Measurements from ENCODE around the gene ZNF648. TPM values are rescaled to one million over a fixed set of nuclear protein-coding genes. Genes with fewer than 3 reads are reported as not detected.
"Not testable (repeated sequence)": the region's sequence is repeated elsewhere in the genome, so short reads cannot be mapped to it uniquely, and the experiment has no call there.

Gene ZNF648
- total and polyA plus RNA-seq, 8 donors, result 0.06 to 0.18 (median 0.09) TPM; not detected in 1

DNA sequence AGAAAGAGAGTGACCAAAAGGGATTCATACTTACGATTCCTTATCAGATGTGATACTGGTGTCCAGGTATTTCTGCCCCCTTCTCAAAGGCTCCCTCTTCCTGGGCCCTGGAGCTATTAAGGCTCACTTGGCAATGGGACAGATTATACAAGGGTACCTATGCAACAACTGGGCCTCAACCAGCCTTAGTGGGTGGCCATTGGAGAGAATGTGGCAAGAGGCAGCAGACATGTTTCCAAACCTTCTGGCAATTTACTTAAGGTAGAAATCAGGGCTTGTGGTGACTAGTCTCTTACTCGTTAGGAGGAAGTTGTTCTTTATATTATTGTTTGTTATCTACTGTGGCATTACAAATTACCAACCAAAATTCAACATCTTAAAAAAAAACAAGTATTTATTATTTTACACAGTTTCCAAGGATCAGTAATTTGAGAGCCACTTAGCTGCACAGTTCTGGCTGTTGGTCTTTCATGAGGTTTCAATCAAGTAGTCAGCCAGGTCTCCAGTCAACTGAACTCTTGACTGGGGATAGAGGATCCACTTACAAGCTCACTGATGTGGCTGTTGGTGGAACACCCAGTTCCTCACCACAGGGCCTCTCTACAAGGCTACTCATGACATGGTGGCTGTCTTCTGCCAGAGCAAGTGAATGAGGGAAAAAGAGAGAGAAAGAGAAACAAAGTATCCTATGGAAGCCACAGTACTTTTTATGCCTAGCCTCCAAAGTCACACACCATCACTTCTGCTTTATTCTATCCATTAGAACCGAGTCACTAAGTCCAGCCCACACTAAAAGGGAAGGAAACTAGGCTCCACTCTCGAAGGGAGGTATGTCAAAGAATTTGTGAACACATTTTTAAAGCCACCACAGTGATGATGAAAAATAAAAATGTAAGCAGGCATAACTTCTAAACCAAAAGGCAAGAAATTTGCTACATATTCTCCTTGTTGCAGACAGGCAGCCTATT is 10.7 kb downstream of the ZNF648 start:
- Histone ChIP-seq H3K27ac (no peak overlapping the region), H3K27me3 (no peaks in the 10 kb centered on the region), H3K4me3 (no peak overlapping the region), H3K36me3 (no peaks in the 10 kb centered on the region), H3K9me3 (peaks cover 0 to 10% of the 10 kb centered on the region in 2 donors), H3K4me1 (no peaks in the 10 kb centered on the region)
- ATAC-seq (peak; percentile 24), DNase-seq (no peak)
- intact Hi-C loops (cut with DNase I), result no loop called here
- TF ChIP-seq, protein P1, sequence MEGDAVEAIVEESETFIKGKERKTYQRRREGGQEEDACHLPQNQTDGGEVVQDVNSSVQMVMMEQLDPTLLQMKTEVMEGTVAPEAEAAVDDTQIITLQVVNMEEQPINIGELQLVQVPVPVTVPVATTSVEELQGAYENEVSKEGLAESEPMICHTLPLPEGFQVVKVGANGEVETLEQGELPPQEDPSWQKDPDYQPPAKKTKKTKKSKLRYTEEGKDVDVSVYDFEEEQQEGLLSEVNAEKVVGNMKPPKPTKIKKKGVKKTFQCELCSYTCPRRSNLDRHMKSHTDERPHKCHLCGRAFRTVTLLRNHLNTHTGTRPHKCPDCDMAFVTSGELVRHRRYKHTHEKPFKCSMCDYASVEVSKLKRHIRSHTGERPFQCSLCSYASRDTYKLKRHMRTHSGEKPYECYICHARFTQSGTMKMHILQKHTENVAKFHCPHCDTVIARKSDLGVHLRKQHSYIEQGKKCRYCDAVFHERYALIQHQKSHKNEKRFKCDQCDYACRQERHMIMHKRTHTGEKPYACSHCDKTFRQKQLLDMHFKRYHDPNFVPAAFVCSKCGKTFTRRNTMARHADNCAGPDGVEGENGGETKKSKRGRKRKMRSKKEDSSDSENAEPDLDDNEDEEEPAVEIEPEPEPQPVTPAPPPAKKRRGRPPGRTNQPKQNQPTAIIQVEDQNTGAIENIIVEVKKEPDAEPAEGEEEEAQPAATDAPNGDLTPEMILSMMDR (IDR thresholded peaks at IDR 0.05), result no peak

DNA sequence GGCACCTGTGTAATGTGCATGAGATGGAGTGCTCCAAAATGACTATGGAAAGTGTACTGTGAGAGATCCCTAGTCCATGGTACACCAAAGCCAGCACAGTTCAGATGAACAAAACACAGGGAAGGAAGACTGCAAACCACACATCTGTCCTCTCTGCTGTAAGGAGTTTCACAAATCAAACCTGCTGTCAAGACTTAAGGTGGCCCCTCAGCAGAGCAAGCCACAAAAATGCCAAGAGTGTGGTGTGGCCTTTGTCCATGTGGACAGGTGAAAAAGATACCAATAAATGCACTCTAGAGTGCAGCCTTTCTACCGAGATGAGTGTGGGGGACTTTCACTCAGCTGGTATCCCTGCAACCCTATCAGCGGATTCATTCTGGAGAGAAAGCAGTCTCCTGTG is 12.9 kb downstream of the ZNF648 start:
- ATAC-seq (no peak), DNase-seq (no peak)
- Histone ChIP-seq H3K9me3 (peaks cover 0 to 24% of the 10 kb centered on the region in 2 donors), H3K27me3 (no peaks in the 10 kb centered on the region), H3K4me3 (no peak overlapping the region), H3K27ac (no peak overlapping the region), H3K36me3 (no peaks in the 10 kb centered on the region), H3K4me1 (no peaks in the 10 kb centered on the region)
- TF ChIP-seq, protein P1 (IDR thresholded peaks at IDR 0.05), result no peak
- intact Hi-C loops (cut with DNase I), result no loop called here

DNA sequence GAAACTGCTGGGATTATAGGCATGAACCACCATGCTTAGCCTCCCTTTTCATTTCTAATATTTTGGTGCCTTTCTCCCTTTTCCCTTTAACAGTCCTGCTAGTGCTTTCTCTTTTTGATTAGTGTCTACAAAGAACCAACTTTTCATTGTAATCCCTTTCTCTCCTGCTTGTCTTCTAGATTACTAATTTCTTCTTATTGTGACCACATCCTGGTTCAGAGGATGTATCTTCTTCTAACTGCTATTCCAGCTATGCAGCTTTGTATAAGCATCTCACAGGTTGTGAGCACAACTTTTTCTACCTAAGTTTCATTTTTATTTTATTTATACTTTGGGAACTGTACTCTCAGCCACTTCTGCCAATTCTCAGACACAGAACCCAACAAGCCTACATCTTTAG is 14.7 kb downstream of the ZNF648 start:
- peaks cover 0 to 24% of the 10 kb centered on the region in 2 donors for H3K9me3 ChIP-seq
- DNase-seq, result no peak
- no peak for ATAC-seq
- H3K27me3 ChIP-seq, result no peaks in the 10 kb centered on the region
- H3K4me1 ChIP-seq, result no peaks in the 10 kb centered on the region
- no peaks in the 10 kb centered on the region for H3K36me3 ChIP-seq
- TF ChIP-seq, protein P1 (IDR thresholded peaks at IDR 0.05), result no peak
- no peak overlapping the region for H3K27ac ChIP-seq
- no peak overlapping the region for H3K4me3 ChIP-seq
- intact Hi-C loops (cut with DNase I), result no loop called here

DNA sequence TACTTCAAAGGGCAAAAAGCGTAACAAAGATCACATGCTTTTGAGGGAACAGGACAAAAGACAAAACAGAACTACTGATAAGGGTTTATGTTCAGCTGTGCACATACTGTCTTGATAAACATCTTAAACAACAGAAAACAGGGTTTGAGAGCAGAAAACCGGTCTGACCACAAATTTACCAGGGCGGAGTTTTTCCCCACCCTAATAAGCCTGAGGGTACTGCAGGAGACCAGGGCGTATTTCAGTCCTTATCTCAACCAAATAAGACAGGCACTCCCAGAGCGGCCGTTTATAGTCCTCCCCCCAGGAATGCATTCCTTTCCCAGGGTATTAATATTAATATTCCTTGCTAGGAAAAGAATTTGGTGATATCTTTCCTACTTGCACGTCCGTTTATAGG is 16.0 kb downstream of the ZNF648 start:
- DNase-seq, result not testable (repeated sequence)

DNA sequence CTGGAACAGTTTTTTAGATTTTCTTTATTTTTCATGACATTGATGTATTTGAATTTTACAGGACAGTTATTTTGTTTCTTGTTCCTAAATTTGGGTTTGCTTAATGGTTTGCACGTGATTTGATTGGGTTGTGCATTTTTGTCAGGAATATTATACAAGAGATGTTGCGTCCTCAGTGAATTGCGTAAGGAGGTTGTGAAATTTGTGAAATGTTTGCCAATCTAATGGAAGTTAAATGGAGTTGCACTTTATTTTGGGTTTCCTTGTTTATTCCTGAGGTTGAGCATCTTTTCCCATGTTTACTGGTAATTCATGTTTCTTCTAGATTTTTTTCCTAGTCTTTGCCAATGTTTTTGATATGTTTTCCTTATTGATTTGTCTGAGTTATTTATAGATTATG is 19.9 kb downstream of the ZNF648 start:
- ATAC-seq (no peak), DNase-seq (peak in 2 of 4 donors; percentile 28 to 41)
- H3K27ac ChIP-seq, result no peak overlapping the region
- H3K9me3 ChIP-seq, result peaks cover 0 to 59% of the 10 kb centered on the region in 2 donors
- H3K27me3 ChIP-seq, result no peaks in the 10 kb centered on the region
- no peaks in the 10 kb centered on the region for H3K4me1 ChIP-seq
- TF ChIP-seq, protein P1 (IDR thresholded peaks at IDR 0.05), result no peak
- no peak overlapping the region for H3K4me3 ChIP-seq
- H3K36me3 ChIP-seq, result no peaks in the 10 kb centered on the region
- intact Hi-C loops (cut with DNase I), result no loop called here

More for the DNA sequence above, 16.0 kb downstream of the ZNF648 start:
- peaks cover 0 to 27% of the 10 kb centered on the region in 2 donors for H3K9me3 ChIP-seq
- intact Hi-C loops (cut with DNase I); H3K27ac ChIP-seq; ATAC-seq; H3K27me3 ChIP-seq; H3K4me3 ChIP-seq; H3K4me1 ChIP-seq; H3K36me3 ChIP-seq: not testable (repeated sequence)

Data from left lung (tissue), 10 donors.